Esophagus muscularis mucosa (tissue), 4 donors: ENCODE data around the gene RIN3. TPM values are rescaled to one million over a fixed set of nuclear protein-coding genes. Genes with fewer than 3 reads are reported as not detected.

ENCODE experiments used
- DNase-seq: peaks from one replicate; pipeline ENCODE4 v3.0.0-alpha.2; 2017; ENCODE audit errors: extremely low spot score
- H3K27ac ChIP-seq, 4 donors: fragments of 200-600 bp; sonication (generic); replicated peaks in 1 of 4; 1 replicate in 3 of 4; 2 replicates in 1 of 4; pipeline ENCODE4 v1.5.1; 2016 to 2019; ENCODE audit warnings: mild to moderate bottlenecking in 1 of 4
- H3K27me3 ChIP-seq, 4 donors: fragments of 200-600 bp; sonication (generic); one replicate each; pipeline versions ENCODE4 v1.5.1 to v1.6.0; 2016 to 2019
- H3K36me3 ChIP-seq, 4 donors: fragments of 200-600 bp; sonication (generic); one replicate each; pipeline ENCODE4 v1.5.1; 2016 to 2019
- H3K4me1 ChIP-seq, 4 donors: fragments of 200-600 bp; sonication (generic); one replicate each; pipeline ENCODE4 v1.5.1; 2016 to 2019
- H3K4me3 ChIP-seq, 4 donors: fragments of 200-600 bp; sonication (generic); 1 replicate in 2 of 4; 2 replicates in 2 of 4; pipeline ENCODE4 v1.5.1; 2016 to 2019; ENCODE audit warnings: mild to moderate bottlenecking in 4 of 4, moderate library complexity in 1 of 4
- H3K9me3 ChIP-seq, 4 donors: fragments of 200-600 bp; sonication (generic); 1 replicate in 3 of 4; 2 replicates in 1 of 4; pipeline ENCODE4 v1.5.1; 2016 to 2019
- EP300 ChIP-seq: sonication (generic); formaldehyde crosslinking; IDR thresholded peaks from one replicate; pipeline ENCODE4 v1.6.1; 2017; ENCODE audit warnings: antibody characterized with exemption
- POLR2A ChIP-seq: fragments of 450-650 bp; IDR thresholded peaks from one replicate; pipeline ENCODE4 v1.6.1; 2017; ENCODE audit warnings: antibody characterized with exemption, moderate library complexity, mild to moderate bottlenecking, low read depth
- POLR2AphosphoS5 ChIP-seq, 2 donors: sonication (generic); formaldehyde crosslinking; IDR thresholded peaks; one replicate each; pipeline ENCODE4 v1.6.1; 2017; ENCODE audit warnings: antibody characterized with exemption in 2 of 2
- WGBS: methylation state at CpG from one replicate; pipeline ENCODE4 v1.1.5; 2018; 5-methylcytosine and 5-hydroxymethylcytosine counted together
- intact Hi-C: fragments of 100-400 bp; cut with DNase I; formaldehyde crosslinking; loops from one replicate; pipeline ENCODE4 v1.15.1; 2023
- total RNA-seq, 4 donors: library from RNA; depleted of rRNA; stranded (reverse); fragments of >200 nt; gene quantifications; one replicate each; pipeline versions ENCODE4 v1.1.0 to v1.2.1, GENCODE V29; 2016
- TF ChIP-seq, protein P1 (sequence below), 3 experiments: fragments of 200-600 bp in 2 of 3; fragments of 450-650 bp in 1 of 3; sonication (generic) in 2 of 3; IDR thresholded peaks; one replicate each; pipeline ENCODE4 v1.5.1; 2017 to 2019; ENCODE audit warnings: antibody characterized with exemption in 3 of 3, mild to moderate bottlenecking in 2 of 3, moderate library complexity in 1 of 3

RIN3 gene
- total RNA-seq, 4 donors from 2014 or later: 10.6 to 20.0 (median 13.1) TPM

DNA sequence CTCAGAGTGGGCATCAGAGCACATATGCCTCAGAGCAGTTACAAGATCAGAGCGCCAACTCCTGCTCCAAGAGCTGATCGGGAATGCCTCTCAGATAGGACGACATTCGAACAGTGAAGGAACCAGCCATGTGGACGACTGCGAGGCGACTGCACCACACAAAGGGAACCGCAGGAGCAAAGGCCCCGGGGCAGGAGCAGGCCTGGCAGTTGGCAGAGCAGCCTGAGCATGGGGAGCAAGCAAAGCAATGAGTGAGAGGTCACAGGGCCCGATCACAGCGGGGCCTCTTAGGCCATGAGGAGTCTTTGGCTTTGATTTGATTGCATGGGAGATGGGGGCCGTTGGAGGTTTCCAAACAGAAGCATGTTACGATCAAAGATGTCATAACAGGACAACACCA lies 144.6 kb downstream of the RIN3 start:
- TF ChIP-seq POLR2AphosphoS5 (IDR thresholded peaks at IDR 0.05): no peak
- TF ChIP-seq EP300: no peak
- TF ChIP-seq POLR2A: no peak
- TF ChIP-seq, protein P1, sequence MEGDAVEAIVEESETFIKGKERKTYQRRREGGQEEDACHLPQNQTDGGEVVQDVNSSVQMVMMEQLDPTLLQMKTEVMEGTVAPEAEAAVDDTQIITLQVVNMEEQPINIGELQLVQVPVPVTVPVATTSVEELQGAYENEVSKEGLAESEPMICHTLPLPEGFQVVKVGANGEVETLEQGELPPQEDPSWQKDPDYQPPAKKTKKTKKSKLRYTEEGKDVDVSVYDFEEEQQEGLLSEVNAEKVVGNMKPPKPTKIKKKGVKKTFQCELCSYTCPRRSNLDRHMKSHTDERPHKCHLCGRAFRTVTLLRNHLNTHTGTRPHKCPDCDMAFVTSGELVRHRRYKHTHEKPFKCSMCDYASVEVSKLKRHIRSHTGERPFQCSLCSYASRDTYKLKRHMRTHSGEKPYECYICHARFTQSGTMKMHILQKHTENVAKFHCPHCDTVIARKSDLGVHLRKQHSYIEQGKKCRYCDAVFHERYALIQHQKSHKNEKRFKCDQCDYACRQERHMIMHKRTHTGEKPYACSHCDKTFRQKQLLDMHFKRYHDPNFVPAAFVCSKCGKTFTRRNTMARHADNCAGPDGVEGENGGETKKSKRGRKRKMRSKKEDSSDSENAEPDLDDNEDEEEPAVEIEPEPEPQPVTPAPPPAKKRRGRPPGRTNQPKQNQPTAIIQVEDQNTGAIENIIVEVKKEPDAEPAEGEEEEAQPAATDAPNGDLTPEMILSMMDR (IDR thresholded peaks at IDR 0.05): no peak
- Histone ChIP-seq H3K27me3 (no peaks in the 10 kb centered on the region), H3K4me3 (no peak overlapping the region), H3K9me3 (no peaks in the 10 kb centered on the region), H3K36me3 (peaks cover 0 to 45% (median 34%) of the 10 kb centered on the region in 4 donors), H3K27ac (peak overlapping the region; percentile 35 to 46 (median 40)), H3K4me1 (peaks cover 24 to 38% (median 30%) of the 10 kb centered on the region in 4 donors)
- intact Hi-C loops: no loop called here
- 80% methylated on average over 12 of the region's 13 CpGs for WGBS
- no peak for DNase-seq

DNA sequence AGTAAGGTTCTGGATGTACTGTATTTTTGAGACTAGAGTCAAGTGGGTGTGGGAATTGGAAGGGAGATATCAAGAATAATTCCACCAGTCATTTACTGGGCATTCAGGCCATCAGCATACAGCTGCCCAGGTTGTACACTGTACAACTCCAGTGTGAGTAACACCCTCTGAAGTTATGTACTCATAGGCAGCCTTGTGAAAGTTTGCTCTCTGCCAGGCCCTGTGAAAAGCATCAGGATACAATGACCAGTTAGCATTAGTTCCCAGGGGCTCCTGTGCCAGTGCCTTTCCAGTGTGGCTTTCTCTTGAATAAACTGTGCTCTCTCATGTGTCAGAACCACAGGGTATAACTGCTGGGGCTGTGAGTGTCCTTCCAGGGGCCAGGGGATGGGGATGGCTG lies 145.1 kb downstream of the RIN3 start:
- Histone ChIP-seq H3K36me3 (peaks cover 0 to 47% (median 31%) of the 10 kb centered on the region in 4 donors), H3K9me3 (no peaks in the 10 kb centered on the region), H3K27ac (peak overlapping the region in 3 of 4 donors; percentile 35 to 65 (median 61)), H3K27me3 (no peaks in the 10 kb centered on the region), H3K4me1 (peaks cover 24 to 38% (median 30%) of the 10 kb centered on the region in 4 donors), H3K4me3 (no peak overlapping the region)
- DNase-seq: no peak
- intact Hi-C loops: no loop called here
- no peak for TF ChIP-seq POLR2A
- TF ChIP-seq, protein P1 (IDR thresholded peaks at IDR 0.05): no peak

DNA sequence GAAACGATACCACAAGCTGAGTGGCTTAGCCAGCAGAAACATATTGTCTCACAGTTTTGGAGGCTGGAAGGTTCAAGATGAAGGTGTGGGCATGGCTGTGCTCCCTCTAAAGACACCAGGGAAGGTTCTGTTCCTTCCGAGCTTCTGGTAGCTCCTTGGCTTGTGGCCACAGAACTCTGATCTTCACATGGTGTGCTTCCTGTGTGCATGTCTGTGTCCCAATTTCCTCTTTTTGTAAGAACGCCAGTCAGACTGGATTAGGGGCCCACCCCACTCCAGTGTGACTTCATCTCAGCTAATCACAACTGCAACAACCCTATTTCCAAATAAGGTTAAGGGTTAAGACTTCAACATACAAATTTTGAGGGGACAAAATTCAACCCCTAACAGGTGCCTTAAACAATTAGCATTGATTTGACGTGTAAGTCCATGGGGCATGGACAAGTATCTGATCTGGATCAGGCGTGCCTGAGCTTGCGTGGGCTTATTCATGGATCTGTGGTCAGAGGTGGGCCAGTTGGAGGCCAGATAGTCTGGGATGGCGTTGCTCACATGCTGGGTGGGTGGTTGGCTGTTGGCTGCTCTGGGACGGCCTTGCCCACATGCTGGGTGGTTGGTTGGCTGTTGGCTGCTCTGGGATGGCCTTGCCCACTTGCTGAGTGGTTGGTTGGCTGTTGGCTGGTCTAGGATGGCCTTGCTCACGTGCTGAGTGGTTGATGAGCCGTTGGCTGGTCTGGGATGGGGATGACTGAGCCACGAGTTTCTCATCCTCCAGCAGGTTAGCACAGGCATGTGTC lies 146.4 kb downstream of the RIN3 start:
- DNase-seq: no peak
- intact Hi-C loops: no loop called here

DNA sequence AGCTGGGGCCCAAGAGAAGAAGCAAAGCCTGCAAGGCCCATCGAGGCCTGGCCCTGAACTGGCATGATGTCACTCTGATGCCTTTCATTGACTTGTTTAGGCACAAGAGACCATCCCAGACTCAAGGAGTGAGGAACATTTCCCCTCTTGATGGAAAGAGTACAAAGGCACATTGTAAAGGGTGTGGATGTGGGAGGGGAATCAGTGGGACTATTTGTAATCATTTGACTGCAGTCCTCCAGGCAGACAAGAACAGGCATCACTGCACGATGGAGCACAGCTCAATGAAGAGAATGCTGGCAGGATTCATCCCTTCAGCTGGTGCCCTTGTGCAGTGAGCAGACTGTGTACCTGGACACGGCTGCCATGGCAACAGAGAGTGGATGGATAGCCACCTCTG lies 147.0 kb downstream of the RIN3 start:
- intact Hi-C loops: no loop called here
- Histone ChIP-seq H3K36me3 (peaks cover 0 to 52% (median 30%) of the 10 kb centered on the region in 4 donors), H3K4me3 (no peak overlapping the region), H3K27ac (peak overlapping the region; percentile 50 to 67 (median 56)), H3K27me3 (no peaks in the 10 kb centered on the region), H3K9me3 (no peaks in the 10 kb centered on the region), H3K4me1 (peaks cover 24 to 36% (median 30%) of the 10 kb centered on the region in 4 donors)
- DNase-seq: no peak
- TF ChIP-seq EP300 (no peak), POLR2A (no peak), POLR2AphosphoS5 (IDR thresholded peaks at IDR 0.05) (no peak)
- TF ChIP-seq, protein P1 (IDR thresholded peaks at IDR 0.05): no peak
- WGBS: 63% methylated on average over 2 of the region's 3 CpGs

More for the DNA sequence above, 146.4 kb downstream of the RIN3 start:
- peaks cover 0 to 51% (median 30%) of the 10 kb centered on the region in 4 donors for H3K36me3 ChIP-seq
- WGBS: 84% methylated on average over 7 of the region's 11 CpGs
- no peak overlapping the region for H3K4me3 ChIP-seq
- H3K27ac ChIP-seq: peak overlapping the region; percentile 50 to 67 (median 60)
- no peaks in the 10 kb centered on the region for H3K27me3 ChIP-seq
- H3K9me3 ChIP-seq: no peaks in the 10 kb centered on the region
- TF ChIP-seq, protein P1 (IDR thresholded peaks at IDR 0.05): no peak
- no peak for TF ChIP-seq POLR2A
- TF ChIP-seq POLR2AphosphoS5 (IDR thresholded peaks at IDR 0.05): peak; percentile 47 to 55
- TF ChIP-seq EP300: no peak
- peaks cover 24 to 38% (median 30%) of the 10 kb centered on the region in 4 donors for H3K4me1 ChIP-seq
